ENCODE data around the gene RIN3.

Gene RIN3

DNA sequence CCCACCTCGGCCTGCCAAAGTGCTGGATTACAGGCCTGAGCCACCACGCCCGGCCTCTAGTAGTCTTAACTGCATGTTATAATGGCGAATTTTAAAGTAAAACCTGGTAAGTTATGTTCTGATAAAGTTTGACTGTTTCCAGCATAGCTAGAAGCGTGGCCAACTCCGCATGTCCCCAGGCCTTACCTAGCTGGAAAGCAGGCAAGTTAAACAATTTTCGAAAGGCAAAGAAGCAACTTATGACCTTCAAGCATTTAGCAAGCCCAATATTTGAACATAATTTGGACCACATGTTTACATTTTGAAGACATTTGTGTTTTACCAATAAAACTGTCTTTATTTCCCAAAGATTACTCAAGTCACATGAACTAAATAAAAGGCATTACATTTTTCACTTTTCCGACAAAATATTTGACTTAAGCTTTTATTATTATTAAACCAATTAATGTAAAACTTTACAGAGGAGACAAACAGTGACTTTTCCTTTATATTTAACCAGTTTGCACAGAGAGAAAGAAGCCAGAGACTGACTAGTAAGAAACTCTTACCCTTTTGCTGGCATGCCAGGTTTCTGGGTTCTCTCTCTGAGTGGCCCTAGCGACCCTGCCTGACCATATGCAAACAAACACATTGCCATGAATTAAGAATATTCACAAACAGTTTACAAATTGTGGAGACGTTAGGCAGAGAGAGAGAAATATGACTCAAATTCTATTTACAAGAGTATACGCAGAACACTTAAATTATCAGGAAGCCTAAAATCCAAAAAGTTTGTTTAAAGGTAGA, 106.3 kb downstream of the RIN3 start:
- TF ChIP-seq ZFX (IDR thresholded peaks at IDR 0.05; ENCODE audit: borderline replicate concordance) = no peak
- TF ChIP-seq, protein P1, sequence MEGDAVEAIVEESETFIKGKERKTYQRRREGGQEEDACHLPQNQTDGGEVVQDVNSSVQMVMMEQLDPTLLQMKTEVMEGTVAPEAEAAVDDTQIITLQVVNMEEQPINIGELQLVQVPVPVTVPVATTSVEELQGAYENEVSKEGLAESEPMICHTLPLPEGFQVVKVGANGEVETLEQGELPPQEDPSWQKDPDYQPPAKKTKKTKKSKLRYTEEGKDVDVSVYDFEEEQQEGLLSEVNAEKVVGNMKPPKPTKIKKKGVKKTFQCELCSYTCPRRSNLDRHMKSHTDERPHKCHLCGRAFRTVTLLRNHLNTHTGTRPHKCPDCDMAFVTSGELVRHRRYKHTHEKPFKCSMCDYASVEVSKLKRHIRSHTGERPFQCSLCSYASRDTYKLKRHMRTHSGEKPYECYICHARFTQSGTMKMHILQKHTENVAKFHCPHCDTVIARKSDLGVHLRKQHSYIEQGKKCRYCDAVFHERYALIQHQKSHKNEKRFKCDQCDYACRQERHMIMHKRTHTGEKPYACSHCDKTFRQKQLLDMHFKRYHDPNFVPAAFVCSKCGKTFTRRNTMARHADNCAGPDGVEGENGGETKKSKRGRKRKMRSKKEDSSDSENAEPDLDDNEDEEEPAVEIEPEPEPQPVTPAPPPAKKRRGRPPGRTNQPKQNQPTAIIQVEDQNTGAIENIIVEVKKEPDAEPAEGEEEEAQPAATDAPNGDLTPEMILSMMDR (IDR thresholded peaks at IDR 0.05) = no peak
- H3K27ac ChIP-seq = peak overlapping the region; percentile 29; the same call in 1 of the 2 replicates

DNA sequence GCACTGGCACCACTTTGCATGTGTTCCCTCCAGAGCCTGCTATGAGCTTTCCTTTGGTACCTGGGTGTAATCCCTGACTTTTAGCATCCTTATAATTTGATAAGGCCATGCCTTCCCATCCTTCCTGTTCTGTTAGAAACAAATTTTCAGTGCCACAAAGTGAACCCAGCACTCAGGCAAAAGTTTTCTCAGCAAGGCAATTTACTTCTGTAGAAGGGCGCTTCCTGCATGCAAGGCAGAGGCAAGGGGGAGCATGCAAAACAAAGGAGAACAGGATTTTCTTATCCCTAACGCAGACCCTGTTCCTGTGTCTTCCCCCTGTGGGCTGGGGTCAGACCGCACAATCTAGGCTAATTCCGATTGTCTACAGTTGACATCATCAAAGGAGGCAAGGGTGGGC, 108.7 kb downstream of the RIN3 start:
- H3K27ac ChIP-seq = no peak overlapping the region
- TF ChIP-seq, protein P1 (IDR thresholded peaks at IDR 0.05) = no peak
- no peak for TF ChIP-seq ZFX (IDR thresholded peaks at IDR 0.05; ENCODE audit: borderline replicate concordance)

DNA sequence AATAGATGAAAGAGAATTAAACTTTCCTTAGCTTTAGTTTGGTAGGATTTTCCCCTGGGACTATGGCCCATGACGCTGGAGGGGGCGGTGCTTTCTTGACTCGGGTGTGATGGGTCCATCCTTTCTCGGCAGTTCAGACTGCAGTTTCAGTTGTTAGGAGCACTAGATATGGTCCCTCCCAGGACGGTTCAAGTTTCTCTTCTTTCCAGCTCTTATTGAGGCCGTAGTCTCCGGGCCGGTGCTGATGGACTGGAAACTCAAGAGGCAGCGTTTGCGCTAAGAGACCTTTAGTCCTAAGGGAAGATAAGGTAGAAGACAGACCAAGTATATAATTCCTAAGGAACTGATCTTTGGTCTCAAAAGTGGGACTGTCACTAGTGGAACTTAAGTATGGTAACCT, 111.2 kb downstream of the RIN3 start:
- TF ChIP-seq, protein P1 (IDR thresholded peaks at IDR 0.05) = no peak
- no peak for TF ChIP-seq ZFX (IDR thresholded peaks at IDR 0.05; ENCODE audit: borderline replicate concordance)
- H3K27ac ChIP-seq = no peak overlapping the region

DNA sequence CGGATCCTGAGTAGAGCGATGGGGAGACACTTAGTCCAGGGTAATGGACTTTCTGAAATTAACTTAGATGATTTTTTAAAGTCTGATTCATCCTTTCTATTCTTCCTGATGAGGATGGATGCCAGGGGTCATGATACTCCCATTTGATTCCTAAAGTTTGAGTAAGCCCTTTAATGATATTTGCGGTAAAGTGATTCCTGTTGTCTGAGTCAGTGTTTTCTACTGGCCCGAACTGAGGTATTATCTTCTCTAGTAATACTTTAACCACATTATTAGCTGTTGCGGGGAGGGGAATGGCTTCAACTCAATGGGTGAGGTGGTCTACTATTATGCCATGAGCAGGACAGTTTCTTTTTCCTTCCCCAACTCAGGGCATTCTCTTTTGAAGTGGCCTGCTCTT, 111.6 kb downstream of the RIN3 start:
- TF ChIP-seq, protein P1 (IDR thresholded peaks at IDR 0.05) = no peak
- TF ChIP-seq ZFX (IDR thresholded peaks at IDR 0.05; ENCODE audit: borderline replicate concordance) = no peak
- no peak overlapping the region for H3K27ac ChIP-seq

DNA sequence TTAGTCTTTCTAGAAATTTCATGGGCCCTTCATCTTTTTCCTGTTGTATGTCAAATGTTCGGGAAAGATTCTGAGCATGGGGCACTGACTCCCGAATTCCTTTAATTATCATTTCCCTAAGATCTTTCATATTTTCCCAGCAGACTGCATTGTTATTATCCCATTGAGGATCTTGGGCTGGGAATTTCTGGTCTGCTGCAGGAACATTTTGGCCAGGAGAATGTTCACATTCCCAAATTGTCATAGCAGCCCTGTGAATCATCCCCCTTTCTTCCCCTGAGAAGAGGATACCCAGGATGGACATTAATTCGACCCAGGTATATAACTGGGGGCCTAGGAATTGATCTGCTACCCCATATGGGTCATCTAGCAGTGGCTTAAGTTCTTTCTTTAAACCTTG, 112.5 kb downstream of the RIN3 start:
- H3K27ac ChIP-seq = no peak overlapping the region
- TF ChIP-seq ZFX (IDR thresholded peaks at IDR 0.05; ENCODE audit: borderline replicate concordance) = no peak
- TF ChIP-seq, protein P1 (IDR thresholded peaks at IDR 0.05) = no peak

DNA sequence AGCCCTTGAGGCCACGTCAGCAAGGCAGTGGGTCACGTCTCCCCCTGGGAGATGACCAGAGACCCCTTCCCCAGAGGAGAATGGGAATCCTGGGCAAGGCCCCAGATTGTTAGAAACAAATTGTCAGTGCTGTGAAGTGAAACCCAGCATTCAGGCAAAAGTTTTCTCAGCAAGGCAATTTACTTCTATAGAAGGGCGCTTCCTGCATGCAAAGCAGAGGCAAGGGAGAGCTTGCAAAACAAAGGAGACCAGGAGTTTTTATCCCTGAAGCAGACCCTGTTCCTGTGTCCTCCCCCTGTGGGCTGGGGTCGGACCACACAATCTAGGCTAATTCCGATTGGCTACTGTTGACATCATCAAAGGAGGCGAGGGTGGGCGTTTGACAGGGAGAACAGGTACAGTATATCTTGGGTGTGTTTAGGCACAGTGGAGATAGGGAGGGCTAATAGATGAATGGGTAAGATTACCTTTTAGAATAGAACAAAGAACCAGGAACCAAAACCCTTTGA, 114.2 kb downstream of the RIN3 start:
- TF ChIP-seq ZFX (IDR thresholded peaks at IDR 0.05; ENCODE audit: borderline replicate concordance) = no peak
- TF ChIP-seq, protein P1 (IDR thresholded peaks at IDR 0.05) = no peak
- H3K27ac ChIP-seq = no peak overlapping the region

DNA sequence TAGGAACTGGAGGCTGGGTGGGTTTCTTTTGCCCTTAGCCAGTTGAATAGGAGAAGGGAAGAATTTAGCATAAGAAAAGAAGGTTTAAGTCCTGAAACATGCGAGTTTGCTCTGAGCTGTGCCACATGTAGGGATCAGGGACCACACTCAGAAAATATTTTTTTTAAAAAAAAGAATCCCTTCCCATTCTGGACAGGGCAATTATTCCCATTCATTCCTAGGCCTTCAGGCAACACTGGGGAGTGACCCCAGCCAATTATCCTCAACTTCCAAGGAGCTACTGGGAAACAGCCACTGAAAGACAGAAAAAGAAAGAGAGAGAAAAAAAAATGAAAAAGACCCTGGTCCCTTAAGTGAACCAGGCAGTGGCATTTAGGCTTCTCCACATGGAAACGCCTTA, 115.1 kb downstream of the RIN3 start:
- H3K27ac ChIP-seq = no peak overlapping the region
- TF ChIP-seq ZFX (IDR thresholded peaks at IDR 0.05; ENCODE audit: borderline replicate concordance) = no peak
- TF ChIP-seq, protein P1 (IDR thresholded peaks at IDR 0.05) = no peak
